ENCODE data around the gene LACC1. TPM values are rescaled to one million over a fixed set of nuclear protein-coding genes. Genes with fewer than 3 reads are reported as not detected.

Gene LACC1
- total and polyA plus RNA-seq, 2 of the 8 experiments (the other 6 are each of a cell fraction or from before 2014, with no cell fraction given), result 0.57 to 3.6 TPM

DNA sequence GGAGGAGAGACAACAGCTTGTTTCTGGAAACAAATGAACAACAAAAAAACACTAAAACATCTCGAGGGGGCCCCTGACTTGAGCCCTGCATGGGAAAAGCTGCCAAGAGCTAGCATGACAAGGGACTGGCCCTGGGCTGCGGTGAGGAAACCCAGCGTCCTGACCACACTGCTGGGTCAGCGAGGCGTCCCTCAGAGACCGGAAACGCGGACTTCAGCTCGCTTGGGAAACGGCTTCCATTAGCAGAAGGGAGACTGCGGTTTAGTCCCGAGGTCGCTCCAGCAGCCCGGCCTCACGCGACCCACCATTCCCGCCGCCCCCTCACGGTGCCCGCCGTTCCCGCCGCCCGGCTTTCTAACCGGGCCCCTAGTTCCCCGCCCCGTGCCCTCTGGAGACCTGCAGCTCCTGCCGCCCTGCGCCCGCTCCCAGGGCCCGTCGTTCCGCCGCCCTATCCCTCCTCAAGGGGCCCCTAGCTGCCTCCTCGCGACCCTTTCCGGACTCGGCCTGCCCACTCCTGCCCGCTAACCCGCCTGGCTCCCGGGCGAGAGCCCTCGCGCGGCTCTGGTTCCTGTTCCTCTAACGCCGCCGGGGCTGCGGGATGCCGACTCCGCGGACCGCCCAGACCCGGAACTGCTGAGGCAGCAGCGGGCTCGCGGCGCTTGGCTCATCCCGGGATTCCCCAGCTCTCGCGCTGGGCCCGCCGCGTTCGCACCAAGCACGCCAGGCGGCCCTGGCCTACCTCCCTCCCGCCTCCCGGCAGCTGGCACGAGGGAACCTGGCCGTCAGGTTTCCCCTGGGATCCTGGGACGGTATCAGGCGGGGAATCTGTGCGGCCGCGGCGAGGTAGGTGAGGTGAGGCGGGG is 581 bp upstream of the LACC1 start, which contains the start of gene CCDC122:
Gene CCDC122, minus strand, starts transcription at position 849 of the 863 bp plus-strand sequence. CDS start 10,364 bp downstream, outside the sequence.
- no peaks in the 10 kb centered on the region for H3K79me1 ChIP-seq (ENCODE audit: low read depth, low read length)
- H4K5ac ChIP-seq (ENCODE audit: insufficient read length, low read depth, low read length), result peak within 1 kb of the TSS; percentile 27
- peak within 1 kb of the TSS; percentile 58 for H2BK5ac ChIP-seq (ENCODE audit: low read depth, low read length)
- WGBS, 2 experiments (ENCODE audit: extremely low coverage in 1 of 2, insufficient coverage in 1 of 2, insufficient read length in 1 of 2, insufficient replicate concordance in 2 of 2, low coverage in 1 of 2, low lambda C conversion rate in 2 of 2, missing lambda C conversion rate in 1 of 2), result 1% methylated on average over 52 of the region's 78 CpGs; no CpG with 5 or more reads in 1 of the 2 experiments
- H3K23me2 ChIP-seq (ENCODE audit: low read depth, low read length), result peaks cover 8% of the 10 kb centered on the region; the same call in 1 of the 2 replicates
- peak within 1 kb of the TSS; percentile 92 for H3K18ac ChIP-seq (ENCODE audit: extremely low read depth, low read length)
- H4K20me1 ChIP-seq (replicated peaks in 1 of 2; ENCODE audit: control insufficient read depth in 1 of 2, insufficient read depth in 2 of 2, low read length in 2 of 2), result no peaks in the 10 kb centered on the region
- H3K27me3 ChIP-seq (replicated peaks in 1 of 4; ENCODE audit: control insufficient read depth in 3 of 4, extremely low read depth in 1 of 4, insufficient read depth in 3 of 4, low read length in 3 of 4), result peaks cover 0 to 8% (median 4%) of the 10 kb centered on the region in 4 experiments; a peak in 4 of 7 replicates
- H2BK15ac ChIP-seq (ENCODE audit: low read length), result no peak within 1 kb of the TSS
- peak within 1 kb of the TSS; percentile 82 for H3K56ac ChIP-seq (replicated peaks; ENCODE audit: insufficient read length, low read depth, low read length)
- no peak within 1 kb of the TSS for H3K4ac ChIP-seq (replicated peaks; ENCODE audit: insufficient read length, low read depth, low read length)
- no peaks in the 10 kb centered on the region for H3K36me3 ChIP-seq (ENCODE audit: control insufficient read depth in 2 of 4, insufficient read depth in 4 of 4, low read length in 3 of 4)
- peaks cover 1 to 6% (median 3%) of the 10 kb centered on the region in 4 experiments; a peak in 4 of 7 replicates for H3K4me1 ChIP-seq (replicated peaks in 1 of 4; ENCODE audit: control insufficient read depth in 3 of 4, insufficient read depth in 4 of 4, low read length in 3 of 4)
- H2BK20ac ChIP-seq (ENCODE audit: low read length), result no peak within 1 kb of the TSS
- H4K91ac ChIP-seq (replicated peaks; ENCODE audit: insufficient read length, low read length), result peak within 1 kb of the TSS; percentile 31
- H3K9ac ChIP-seq (replicated peaks in 1 of 4; ENCODE audit: extremely low read depth in 1 of 4, low read depth in 3 of 4, low read length in 3 of 4), result peak within 1 kb of the TSS; percentile 43 to 94 (median 77)
- peak within 1 kb of the TSS; percentile 95 for H4K8ac ChIP-seq (ENCODE audit: extremely low read depth, insufficient read depth, low read length)
- H2BK12ac ChIP-seq (ENCODE audit: low read depth, low read length), result peak within 1 kb of the TSS; percentile 30; the same call in 1 of the 2 replicates
- CTCF ChIA-PET (ENCODE audit: partially characterized antibody), result interaction anchor here (0.7 to 0.9 kb wide), 3 partner anchors 400 to 1299 kb away, joined by 3 to 4 read pairs (median 3); no protein-coding TSS in a partner anchor
- no peaks in the 10 kb centered on the region; a peak in 1 of 4 replicates for H3K79me2 ChIP-seq (ENCODE audit: control insufficient read depth in 1 of 2, insufficient read depth in 2 of 2, low read length in 2 of 2)
- H3K4me3 ChIP-seq (ENCODE audit: extremely low read depth in 1 of 4, insufficient read depth in 2 of 4, low read depth in 3 of 4, low read length in 4 of 4), result peak within 1 kb of the TSS; percentile 63 to 81 (median 72)
- no peak within 1 kb of the TSS for H3K23ac ChIP-seq (ENCODE audit: insufficient read length)
- peak within 1 kb of the TSS; percentile 52 for H2BK120ac ChIP-seq (replicated peaks; ENCODE audit: low read depth, low read length)
- H3K27ac ChIP-seq (ENCODE audit: low read depth, low read length), result peak within 1 kb of the TSS; percentile 28; the same call in 1 of the 2 replicates
- no peak within 1 kb of the TSS for H2AK5ac ChIP-seq (ENCODE audit: low read depth, low read length)
- POLR2A ChIA-PET (ENCODE audit: partially characterized antibody), result interaction anchor here (0.6 kb wide), 1 partner anchor 69 kb away, joined by 3 read pairs; no protein-coding TSS in a partner anchor
- peak within 1 kb of the TSS; percentile 93 for H2AFZ ChIP-seq (ENCODE audit: low read length)
- DNase-seq (ENCODE audit: low read depth in 1 of 2, low spot score in 2 of 2), result peak in 1 of 2 experiments; percentile 87
- no peak for FAIRE-seq
- peak within 1 kb of the TSS; percentile 67 to 94 for H3K4me2 ChIP-seq (ENCODE audit: insufficient read depth in 1 of 2, low read depth in 2 of 2, low read length in 2 of 2)
- H3K9me3 ChIP-seq (ENCODE audit: insufficient read depth in 2 of 2, low read depth in 1 of 2, low read length in 1 of 2), result no peaks in the 10 kb centered on the region
- no peak within 1 kb of the TSS for H3K14ac ChIP-seq (ENCODE audit: insufficient read length)
- no peak for TF ChIP-seq RAD21 (IDR thresholded peaks at IDR 0.05 in 1 of 2, conservative IDR thresholded peaks at IDR 0.05 in 1 of 2; ENCODE audit: low read depth in 2 of 2, low read length in 2 of 2)
- TF ChIP-seq TEAD4 (IDR thresholded peaks at IDR 0.05; ENCODE audit: low read depth, low read length), result no peak; the same call in 1 of the 2 replicates
- no peak for TF ChIP-seq FOSL1 (IDR thresholded peaks at IDR 0.05; ENCODE audit: insufficient read depth, low read depth, low read length)
- no peak for TF ChIP-seq NANOG (IDR thresholded peaks at IDR 0.05; ENCODE audit: insufficient read depth, low read depth, low read length, poor library complexity, severe bottlenecking)
- no peak for TF ChIP-seq BACH1 (IDR thresholded peaks at IDR 0.05; ENCODE audit: low read length)
- TF ChIP-seq KDM4A (IDR thresholded peaks at IDR 0.05; ENCODE audit: low read depth, low read length, severe bottlenecking), result peak; percentile 80
- TF ChIP-seq, protein P1, sequence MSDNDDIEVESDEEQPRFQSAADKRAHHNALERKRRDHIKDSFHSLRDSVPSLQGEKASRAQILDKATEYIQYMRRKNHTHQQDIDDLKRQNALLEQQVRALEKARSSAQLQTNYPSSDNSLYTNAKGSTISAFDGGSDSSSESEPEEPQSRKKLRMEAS (IDR thresholded peaks at IDR 0.05), result peak; percentile 97
- TF ChIP-seq MAFK (IDR thresholded peaks at IDR 0.05; ENCODE audit: low read depth, low read length), result peak; percentile 23; the same call in 1 of the 2 replicates
- TF ChIP-seq POU5F1 (IDR thresholded peaks at IDR 0.05; ENCODE audit: low read depth, low read length), result no peak
- 0 out of 2 replicates have a peak, but pooled peaks have one; percentile 27 for TF ChIP-seq TCF12 (IDR thresholded peaks at IDR 0.05; ENCODE audit: low read depth, low read length)
